GM18526 (cell line): ENCODE measurements around the gene ETS1.

Experiments
- POLR2A ChIP-seq: IDR thresholded peaks from 3 replicates; pipeline ENCODE4 v1.6.1; 2011; ENCODE audit not compliant: insufficient read length; ENCODE audit errors: extremely low read depth

The ETS1 gene

DNA sequence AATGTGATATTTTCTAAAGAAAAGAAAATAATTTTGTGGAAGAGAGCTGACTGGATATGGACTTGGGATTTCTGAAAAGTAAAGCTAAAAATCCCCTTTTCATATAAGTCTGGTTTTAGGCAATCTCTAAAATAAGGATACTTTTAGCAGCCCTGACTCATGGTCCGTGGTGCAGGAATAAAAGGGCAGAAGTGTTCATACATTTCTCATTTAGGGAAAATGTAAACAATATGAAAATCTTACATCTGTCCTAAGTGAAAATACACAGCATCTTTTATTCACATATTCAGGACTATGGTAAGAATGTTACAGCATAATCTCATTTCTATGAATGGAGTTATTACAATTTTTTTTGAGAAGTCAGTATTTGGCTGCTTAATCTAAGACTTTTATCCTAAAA is 735 bp upstream of the ETS1 start:
- TF ChIP-seq POLR2A: no peak

- no peak for TF ChIP-seq POLR2A
These were observed 669 bp downstream of the ETS1 start for GRCh38 chr11:128586689-128587088.

DNA sequence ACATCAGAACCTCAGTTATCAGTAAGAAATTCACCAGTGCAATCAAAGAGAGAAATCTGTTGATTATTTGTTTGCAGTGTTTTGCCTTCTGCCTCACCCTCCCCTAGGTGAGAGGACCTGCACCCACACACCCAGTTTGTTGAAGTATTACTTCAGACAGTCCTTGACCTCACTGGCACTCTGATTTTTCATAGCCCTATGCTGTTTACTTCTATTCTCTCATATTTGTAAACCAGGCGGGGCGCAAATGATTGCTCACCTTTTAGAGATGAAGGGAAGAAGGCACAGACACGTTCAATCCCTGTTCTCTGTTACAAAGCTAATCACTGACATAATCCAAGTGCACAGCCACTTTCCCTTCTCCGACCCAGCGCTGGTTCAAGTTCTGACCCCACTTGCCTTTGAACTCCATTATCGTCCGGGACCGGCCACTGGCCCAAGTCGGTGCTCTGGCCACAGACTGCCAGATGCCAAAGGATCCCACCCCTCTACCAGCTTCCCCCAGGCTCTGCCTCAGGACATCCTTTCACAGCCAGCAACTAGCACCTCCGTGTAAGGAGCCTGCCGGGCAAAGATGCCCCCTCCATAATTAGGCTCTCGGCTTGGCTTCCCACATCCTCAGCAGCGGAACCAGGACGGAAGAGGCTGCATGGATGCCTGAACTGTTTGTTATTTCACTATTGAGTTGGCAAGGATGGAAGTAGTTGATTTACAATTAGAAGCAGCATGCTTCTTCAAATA is 1.7 kb downstream of the ETS1 start:
- TF ChIP-seq POLR2A: no peak

GRCh38 chr11:128584253-128584652 is 3.1 kb downstream of the ETS1 start:
- no peak for TF ChIP-seq POLR2A

DNA sequence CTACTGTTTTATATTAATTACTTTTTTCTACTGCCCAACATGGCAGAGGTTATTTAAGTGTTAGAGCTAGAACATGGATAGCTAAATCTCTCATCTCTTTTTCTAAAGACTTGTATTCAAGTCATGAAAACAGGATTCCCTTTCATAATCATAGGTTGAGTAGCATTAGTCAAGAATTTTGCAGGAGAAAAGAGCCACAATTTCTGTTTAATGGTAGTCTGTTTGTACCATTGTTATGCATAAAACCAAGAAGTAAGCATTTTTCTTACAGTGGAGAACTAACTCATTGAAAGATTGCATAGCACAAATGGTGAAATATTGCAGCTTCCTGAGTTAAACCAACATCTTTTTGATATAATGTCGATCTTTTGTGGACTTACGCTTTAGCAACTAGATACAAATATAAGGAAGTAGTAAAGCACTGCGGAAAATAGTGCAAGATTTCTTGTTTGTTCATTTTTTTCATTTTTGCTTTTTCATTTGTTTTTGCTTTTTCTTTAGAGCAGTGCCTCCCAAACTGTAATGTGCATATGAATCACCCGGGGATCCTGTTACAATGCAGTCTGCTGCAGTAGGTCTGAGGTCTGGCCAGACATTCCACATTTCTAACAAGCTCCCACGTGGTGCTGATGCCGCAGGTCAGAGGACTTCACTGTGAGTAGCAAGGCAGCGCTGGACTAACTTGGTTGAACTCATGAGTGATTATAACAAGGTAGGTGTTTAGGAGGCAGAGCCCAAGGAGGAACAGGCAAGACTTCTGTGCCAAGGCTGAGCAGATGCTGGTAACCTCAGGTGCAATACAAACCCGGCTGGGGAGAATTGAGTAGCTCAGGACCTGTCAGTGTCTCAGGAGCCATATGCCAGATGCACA is 4.6 kb downstream of the ETS1 start:
- no peak for TF ChIP-seq POLR2A

GRCh38 chr11:128581561-128582272 is 5.6 kb downstream of the ETS1 start:
- TF ChIP-seq POLR2A: no peak

DNA sequence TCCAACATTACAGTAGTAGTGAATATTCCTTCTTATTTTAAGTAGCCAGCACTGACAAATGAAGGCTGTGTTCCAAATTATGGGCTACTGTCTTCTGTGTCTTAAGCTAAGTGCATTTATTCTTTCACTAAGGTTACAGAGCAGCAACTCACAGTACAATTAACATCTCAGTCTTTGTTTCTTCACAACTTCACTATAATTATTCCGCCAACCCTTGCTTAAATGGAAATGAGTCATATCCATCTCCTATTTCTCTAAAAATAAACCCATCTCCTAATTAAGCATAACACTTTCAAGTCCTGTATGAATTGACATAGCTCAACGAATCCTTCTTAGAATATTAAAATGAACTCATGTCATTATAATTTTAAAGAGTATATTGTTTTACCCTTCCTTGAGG is 6.7 kb downstream of the ETS1 start:
- TF ChIP-seq POLR2A: no peak

DNA sequence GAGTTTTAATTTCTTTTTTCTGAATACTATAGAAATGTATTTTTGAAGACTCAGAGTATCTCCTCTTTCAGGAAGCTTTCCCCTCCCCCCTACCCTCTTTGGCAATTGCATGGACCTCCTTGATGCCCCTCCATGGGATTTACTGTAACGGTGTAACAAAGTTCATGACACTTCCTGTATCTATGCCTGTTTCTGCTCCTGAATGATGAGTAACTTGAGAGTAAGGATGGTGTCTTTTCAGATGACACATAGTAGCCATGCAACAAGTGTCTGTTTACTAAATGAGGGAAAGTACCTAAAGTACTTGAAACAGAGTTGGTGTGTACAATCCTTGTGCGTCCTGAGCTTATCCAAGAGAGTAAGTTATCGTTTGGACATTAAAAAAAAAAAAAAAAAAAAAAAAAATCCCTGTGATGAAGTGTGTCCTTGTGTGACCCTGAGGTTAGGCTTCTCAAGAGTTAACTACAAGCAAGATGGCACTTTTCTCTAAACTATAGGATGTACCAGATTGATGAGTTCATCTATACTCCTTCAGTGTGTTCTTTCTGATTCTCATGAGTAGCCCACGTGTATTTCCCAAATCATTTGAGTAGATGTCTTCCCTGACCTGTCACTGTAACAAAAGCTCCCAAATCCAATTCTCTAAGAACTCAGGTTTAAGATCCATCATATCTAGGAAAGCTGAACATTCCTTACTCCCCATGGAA is 7.4 kb downstream of the ETS1 start:
- TF ChIP-seq POLR2A: no peak

- no peak for TF ChIP-seq POLR2A
These were observed 10.8 kb downstream of the ETS1 start for GRCh38 chr11:128576555-128576954.

DNA sequence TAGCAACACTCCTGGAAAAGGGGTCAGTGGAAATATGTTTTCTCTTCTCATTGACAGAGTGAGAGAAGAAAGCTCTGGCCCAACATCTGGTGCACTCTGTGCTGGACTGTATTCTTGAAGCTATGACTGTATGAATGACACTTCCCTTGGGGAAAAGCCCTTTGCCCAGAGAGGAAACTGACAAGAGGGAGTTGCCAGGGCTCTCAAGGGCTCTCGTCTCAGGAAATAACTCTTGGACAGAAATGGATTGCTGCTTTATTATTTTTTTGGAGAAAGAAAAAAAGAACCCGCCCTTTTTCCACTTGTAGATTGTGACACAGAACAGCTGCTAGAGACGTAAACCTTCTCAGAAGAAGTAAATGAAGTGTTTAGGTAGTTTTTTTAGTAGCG is 11.4 kb downstream of the ETS1 start:
- TF ChIP-seq POLR2A: no peak

GRCh38 chr11:128575174-128575960 is 12.0 kb downstream of the ETS1 start:
- TF ChIP-seq POLR2A: no peak

DNA sequence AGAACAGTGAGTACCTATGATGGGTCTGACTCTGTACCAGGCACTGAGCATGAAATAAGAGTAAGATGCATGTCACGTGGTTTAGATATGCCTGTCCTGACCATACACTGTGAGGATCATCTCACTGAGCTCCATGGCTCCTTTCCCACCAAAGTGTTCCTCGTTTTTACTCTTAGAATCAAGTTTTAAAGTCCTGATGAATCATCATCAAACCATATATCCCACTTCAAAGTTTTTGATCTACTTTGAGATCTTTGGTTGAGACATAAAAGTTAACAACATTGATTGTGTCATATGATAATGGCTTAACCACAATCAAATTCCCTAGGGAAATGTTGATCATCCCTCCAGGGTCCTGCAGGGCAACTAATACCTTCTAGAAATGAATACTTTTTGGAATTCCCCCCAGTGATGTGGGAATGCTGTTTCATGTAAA is 12.8 kb downstream of the ETS1 start:
- TF ChIP-seq POLR2A: no peak

- TF ChIP-seq POLR2A: no peak
These were observed 13.7 kb downstream of the ETS1 start for GRCh38 chr11:128573638-128574037.

- TF ChIP-seq POLR2A: no peak
These were observed 14.4 kb downstream of the ETS1 start for GRCh38 chr11:128572965-128573364.
